ENCODE measurements around the gene FGD3. TPM values are rescaled to one million over a fixed set of nuclear protein-coding genes. Genes with fewer than 3 reads are reported as not detected.

The FGD3 gene
- total and polyA plus RNA-seq, 2 of the 8 experiments (the other 6 are each of a cell fraction or from before 2014, with no cell fraction given) = 1.4 to 1.9 TPM

GRCh38 chr9:93048566-93049448 lies 101.5 kb downstream of the FGD3 start:
- ChIA-PET POLR2A (ENCODE audit: partially characterized antibody) (no interaction called here), CTCF (ENCODE audit: partially characterized antibody) (interaction anchor here (0.6 to 6.0 kb wide), 5 partner anchors 12 to 184 kb away, joined by 3 to 44 read pairs (median 3); no protein-coding TSS in a partner anchor)
- H3K23me2 ChIP-seq (ENCODE audit: low read depth, low read length) = no peaks in the 10 kb centered on the region
- H3K4me1 ChIP-seq (replicated peaks in 1 of 4; ENCODE audit: control insufficient read depth in 3 of 4, insufficient read depth in 4 of 4, low read length in 3 of 4) = peaks cover 6 to 10% (median 9%) of the 10 kb centered on the region in 4 experiments
- no peak overlapping the region for H3K4ac ChIP-seq (replicated peaks; ENCODE audit: insufficient read length, low read depth, low read length)
- no peak overlapping the region for H2BK20ac ChIP-seq (ENCODE audit: low read length)
- no peak overlapping the region for H3K4me2 ChIP-seq (ENCODE audit: insufficient read depth in 1 of 2, low read depth in 2 of 2, low read length in 2 of 2)
- H3K18ac ChIP-seq (ENCODE audit: extremely low read depth, low read length) = no peak overlapping the region
- TF ChIP-seq CHD1 (IDR thresholded peaks at IDR 0.05; ENCODE audit: low read depth, low read length) (no peak), BACH1 (IDR thresholded peaks at IDR 0.05; ENCODE audit: low read length) (no peak)
- WGBS, 2 experiments (ENCODE audit: extremely low coverage in 1 of 2, insufficient coverage in 1 of 2, insufficient read length in 1 of 2, insufficient replicate concordance in 2 of 2, low coverage in 1 of 2, low lambda C conversion rate in 2 of 2, missing lambda C conversion rate in 1 of 2) = 89% methylated on average over 8 of the region's 8 CpGs; no CpG with 5 or more reads in 1 of the 2 experiments
- H2AFZ ChIP-seq (ENCODE audit: low read length) = no peak overlapping the region
- H3K79me2 ChIP-seq (ENCODE audit: control insufficient read depth in 1 of 2, insufficient read depth in 2 of 2, low read length in 2 of 2) = no peaks in the 10 kb centered on the region
- H4K8ac ChIP-seq (ENCODE audit: extremely low read depth, insufficient read depth, low read length) = no peak overlapping the region
- H3K9me3 ChIP-seq (ENCODE audit: insufficient read depth in 2 of 2, low read depth in 1 of 2, low read length in 1 of 2) = peaks cover 0 to 3% of the 10 kb centered on the region in 2 experiments; a peak in 1 of 4 replicates
- no peak overlapping the region for H2AK5ac ChIP-seq (ENCODE audit: low read depth, low read length)
- H2BK15ac ChIP-seq (ENCODE audit: low read length) = peak overlapping the region; percentile 72; the same call in 1 of the 2 replicates
- 0 out of 2 replicates have a peak overlapping the region, but pooled peaks have one; percentile 35 for H2BK5ac ChIP-seq (ENCODE audit: low read depth, low read length)
- no peak overlapping the region for H2BK120ac ChIP-seq (replicated peaks; ENCODE audit: low read depth, low read length)
- H4K91ac ChIP-seq (replicated peaks; ENCODE audit: insufficient read length, low read length) = no peak overlapping the region
- FAIRE-seq = no peak
- no peak overlapping the region for H3K14ac ChIP-seq (ENCODE audit: insufficient read length)
- H3K27ac ChIP-seq (ENCODE audit: low read depth, low read length) = no peak overlapping the region
- DNase-seq (ENCODE audit: low read depth in 1 of 2, low spot score in 2 of 2) = no peak
- H3K4me3 ChIP-seq (ENCODE audit: extremely low read depth in 1 of 4, insufficient read depth in 2 of 4, low read depth in 3 of 4, low read length in 4 of 4) = no peak overlapping the region
- H4K5ac ChIP-seq (ENCODE audit: insufficient read length, low read depth, low read length) = no peak overlapping the region
- no peak overlapping the region; a peak in 1 of 7 replicates for H3K9ac ChIP-seq (replicated peaks in 1 of 4; ENCODE audit: extremely low read depth in 1 of 4, low read depth in 3 of 4, low read length in 3 of 4)
- no peaks in the 10 kb centered on the region; a peak in 1 of 8 replicates for H3K36me3 ChIP-seq (ENCODE audit: control insufficient read depth in 2 of 4, insufficient read depth in 4 of 4, low read length in 3 of 4)
- H3K23ac ChIP-seq (ENCODE audit: insufficient read length) = no peak overlapping the region
- H2BK12ac ChIP-seq (ENCODE audit: low read depth, low read length) = peak overlapping the region; percentile 27; the same call in 1 of the 2 replicates
- H3K27me3 ChIP-seq (replicated peaks in 1 of 4; ENCODE audit: control insufficient read depth in 3 of 4, extremely low read depth in 1 of 4, insufficient read depth in 3 of 4, low read length in 3 of 4) = no peaks in the 10 kb centered on the region
- no peaks in the 10 kb centered on the region for H4K20me1 ChIP-seq (replicated peaks in 1 of 2; ENCODE audit: control insufficient read depth in 1 of 2, insufficient read depth in 2 of 2, low read length in 2 of 2)
- no peak overlapping the region for H3K56ac ChIP-seq (replicated peaks; ENCODE audit: insufficient read length, low read depth, low read length)
- no peaks in the 10 kb centered on the region for H3K79me1 ChIP-seq (ENCODE audit: low read depth, low read length)

All from H1 (cell line).